WTC11 (cell line): ENCODE data around the gene DRAXIN. TPM values are rescaled to one million over a fixed set of nuclear protein-coding genes. Genes with fewer than 3 reads are reported as not detected.

Source experiments
- ATAC-seq: fragments of 200-7000 bp; cut with Tn5 transposase; 2 replicates; pipeline ENCODE4 v1.10.0; 2021; ENCODE audit warnings: mild to moderate bottlenecking, moderate library complexity
- CTCF ChIA-PET: fragments of 300-600 bp; sonication (Branson Sonifier 250); formaldehyde crosslinking; loops from one replicate; lab custom pipeline; 2021; ENCODE audit warnings: antibody characterized with exemption; lab: Charles Lee
- POLR2A ChIA-PET: fragments of 350-600 bp; sonication (Branson Sonifier 250); formaldehyde crosslinking; loops from one replicate; lab custom pipeline; 2021; ENCODE audit warnings: antibody characterized with exemption; lab: Charles Lee
- DNase-seq: peaks from one replicate; pipeline ENCODE4 v3.0.0; 2021; ENCODE audit warnings: low spot score
- H3K27ac Mint-ChIP-seq: 2 replicates; pipeline ENCODE4 v1.8.0; 2021; ENCODE audit warnings: mixed read lengths
- H3K27me3 Mint-ChIP-seq: 2 replicates; pipeline ENCODE4 v1.8.0; 2021; ENCODE audit warnings: low read depth, mild to moderate bottlenecking, moderate library complexity, mixed read lengths
- H3K36me3 Mint-ChIP-seq: 2 replicates; pipeline ENCODE4 v1.8.0; 2021; ENCODE audit warnings: mixed read lengths
- H3K4me1 Mint-ChIP-seq: 2 replicates; pipeline ENCODE4 v1.8.0; 2022; ENCODE audit warnings: mixed read lengths
- H3K4me3 Mint-ChIP-seq: 2 replicates; pipeline ENCODE4 v1.8.0; 2021; ENCODE audit warnings: mild to moderate bottlenecking, moderate library complexity, mixed read lengths
- H3K9me3 Mint-ChIP-seq: 2 replicates; pipeline ENCODE4 v1.8.0; 2021; ENCODE audit warnings: mixed read lengths
- JUN ChIP-seq: sonication (generic); formaldehyde crosslinking; IDR thresholded peaks from 2 replicates; pipeline ENCODE4 v1.8.0; 2023; ENCODE audit warnings: mild to moderate bottlenecking, missing genetic modification reagents
- MXD4 ChIP-seq: fragments of 250-450 bp; sonication (Bioruptor Pico); IDR thresholded peaks from 2 replicates; pipeline ENCODE4 v1.8.0; 2021; ENCODE audit warnings: mild to moderate bottlenecking, moderate library complexity, borderline replicate concordance
- SMAD4 ChIP-seq: sonication (generic); formaldehyde crosslinking; IDR thresholded peaks from 2 replicates; pipeline ENCODE4 v1.8.0; 2022; ENCODE audit warnings: mild to moderate bottlenecking, missing genetic modification reagents
- ZNF263 ChIP-seq: sonication (generic); formaldehyde crosslinking; IDR thresholded peaks from 2 replicates; pipeline ENCODE4 v1.8.1; 2022; ENCODE audit warnings: low read depth, mild to moderate bottlenecking, moderate library complexity, missing genetic modification reagents
- ZNF396 ChIP-seq: fragments of 250-450 bp; sonication (Bioruptor Pico); IDR thresholded peaks from 2 replicates; pipeline ENCODE4 v1.8.0; 2021; ENCODE audit warnings: mild to moderate bottlenecking, moderate library complexity, borderline replicate concordance
- total RNA-seq: library from RNA; stranded (reverse); gene quantifications from 3 replicates; pipeline ENCODE4 v1.2.3, GENCODE V29; 2021
- TF ChIP-seq, protein P1 (sequence below): fragments of 250-450 bp; sonication (Bioruptor Pico); IDR thresholded peaks from 2 replicates; pipeline ENCODE4 v1.8.0; 2021; ENCODE audit warnings: mild to moderate bottlenecking
- TF ChIP-seq, protein P2 (sequence below): sonication (generic); formaldehyde crosslinking; IDR thresholded peaks from 2 replicates; pipeline ENCODE4 v1.8.1; 2023; ENCODE audit warnings: mild to moderate bottlenecking, missing genetic modification reagents, moderate library complexity
- TF ChIP-seq, protein P3 (sequence below): sonication (generic); formaldehyde crosslinking; IDR thresholded peaks from 2 replicates; pipeline ENCODE4 v1.8.0; 2022; ENCODE audit warnings: missing genetic modification reagents
- TF ChIP-seq, protein P4 (sequence below): sonication (generic); formaldehyde crosslinking; IDR thresholded peaks from 2 replicates; pipeline ENCODE4 v1.8.1; 2023; ENCODE audit warnings: mild to moderate bottlenecking, missing genetic modification reagents
- TF ChIP-seq, protein P5 (sequence below): sonication (generic); formaldehyde crosslinking; IDR thresholded peaks from 2 replicates; pipeline ENCODE4 v1.8.0; 2022; ENCODE audit warnings: mild to moderate bottlenecking, missing genetic modification reagents

Gene DRAXIN
- total RNA-seq, 1 experiment from 2014 or later, result 12.0 TPM

DNA sequence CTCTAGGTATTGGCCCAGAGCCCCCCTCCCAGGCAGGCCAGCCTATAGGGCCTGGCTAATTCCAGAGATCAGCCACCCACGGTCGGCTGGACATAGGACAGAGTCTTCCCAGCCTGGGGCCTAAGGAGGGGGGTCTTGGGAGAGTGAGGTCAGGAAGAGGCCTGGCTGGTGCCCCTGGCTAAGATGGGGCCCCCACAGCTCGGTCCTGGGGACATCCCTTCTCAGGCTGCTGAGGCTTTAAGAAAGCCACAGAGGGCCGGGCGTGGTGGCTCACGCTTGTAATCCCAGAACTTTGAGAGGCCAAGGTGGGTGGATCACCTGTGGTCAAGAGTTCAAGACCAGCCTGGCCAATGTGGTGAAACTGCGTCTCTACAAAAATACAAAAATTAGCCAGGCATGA lies 73.0 kb downstream of the DRAXIN start (continued):
- TF ChIP-seq, protein P1, sequence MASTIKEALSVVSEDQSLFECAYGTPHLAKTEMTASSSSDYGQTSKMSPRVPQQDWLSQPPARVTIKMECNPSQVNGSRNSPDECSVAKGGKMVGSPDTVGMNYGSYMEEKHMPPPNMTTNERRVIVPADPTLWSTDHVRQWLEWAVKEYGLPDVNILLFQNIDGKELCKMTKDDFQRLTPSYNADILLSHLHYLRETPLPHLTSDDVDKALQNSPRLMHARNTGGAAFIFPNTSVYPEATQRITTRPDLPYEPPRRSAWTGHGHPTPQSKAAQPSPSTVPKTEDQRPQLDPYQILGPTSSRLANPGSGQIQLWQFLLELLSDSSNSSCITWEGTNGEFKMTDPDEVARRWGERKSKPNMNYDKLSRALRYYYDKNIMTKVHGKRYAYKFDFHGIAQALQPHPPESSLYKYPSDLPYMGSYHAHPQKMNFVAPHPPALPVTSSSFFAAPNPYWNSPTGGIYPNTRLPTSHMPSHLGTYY (CRISPR knock-in tag), result no peak
- no peak for TF ChIP-seq MXD4 (CRISPR knock-in tag)
- no peak for TF ChIP-seq SMAD4
- TF ChIP-seq, protein P2, sequence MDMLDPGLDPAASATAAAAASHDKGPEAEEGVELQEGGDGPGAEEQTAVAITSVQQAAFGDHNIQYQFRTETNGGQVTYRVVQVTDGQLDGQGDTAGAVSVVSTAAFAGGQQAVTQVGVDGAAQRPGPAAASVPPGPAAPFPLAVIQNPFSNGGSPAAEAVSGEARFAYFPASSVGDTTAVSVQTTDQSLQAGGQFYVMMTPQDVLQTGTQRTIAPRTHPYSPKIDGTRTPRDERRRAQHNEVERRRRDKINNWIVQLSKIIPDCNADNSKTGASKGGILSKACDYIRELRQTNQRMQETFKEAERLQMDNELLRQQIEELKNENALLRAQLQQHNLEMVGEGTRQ (CRISPR knock-in tag), result no peak
- TF ChIP-seq, protein P3, sequence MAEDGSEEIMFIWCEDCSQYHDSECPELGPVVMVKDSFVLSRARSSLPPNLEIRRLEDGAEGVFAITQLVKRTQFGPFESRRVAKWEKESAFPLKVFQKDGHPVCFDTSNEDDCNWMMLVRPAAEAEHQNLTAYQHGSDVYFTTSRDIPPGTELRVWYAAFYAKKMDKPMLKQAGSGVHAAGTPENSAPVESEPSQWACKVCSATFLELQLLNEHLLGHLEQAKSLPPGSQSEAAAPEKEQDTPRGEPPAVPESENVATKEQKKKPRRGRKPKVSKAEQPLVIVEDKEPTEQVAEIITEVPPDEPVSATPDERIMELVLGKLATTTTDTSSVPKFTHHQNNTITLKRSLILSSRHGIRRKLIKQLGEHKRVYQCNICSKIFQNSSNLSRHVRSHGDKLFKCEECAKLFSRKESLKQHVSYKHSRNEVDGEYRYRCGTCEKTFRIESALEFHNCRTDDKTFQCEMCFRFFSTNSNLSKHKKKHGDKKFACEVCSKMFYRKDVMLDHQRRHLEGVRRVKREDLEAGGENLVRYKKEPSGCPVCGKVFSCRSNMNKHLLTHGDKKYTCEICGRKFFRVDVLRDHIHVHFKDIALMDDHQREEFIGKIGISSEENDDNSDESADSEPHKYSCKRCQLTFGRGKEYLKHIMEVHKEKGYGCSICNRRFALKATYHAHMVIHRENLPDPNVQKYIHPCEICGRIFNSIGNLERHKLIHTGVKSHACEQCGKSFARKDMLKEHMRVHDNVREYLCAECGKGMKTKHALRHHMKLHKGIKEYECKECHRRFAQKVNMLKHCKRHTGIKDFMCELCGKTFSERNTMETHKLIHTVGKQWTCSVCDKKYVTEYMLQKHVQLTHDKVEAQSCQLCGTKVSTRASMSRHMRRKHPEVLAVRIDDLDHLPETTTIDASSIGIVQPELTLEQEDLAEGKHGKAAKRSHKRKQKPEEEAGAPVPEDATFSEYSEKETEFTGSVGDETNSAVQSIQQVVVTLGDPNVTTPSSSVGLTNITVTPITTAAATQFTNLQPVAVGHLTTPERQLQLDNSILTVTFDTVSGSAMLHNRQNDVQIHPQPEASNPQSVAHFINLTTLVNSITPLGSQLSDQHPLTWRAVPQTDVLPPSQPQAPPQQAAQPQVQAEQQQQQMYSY (CRISPR knock-in tag), result no peak
- no peak for TF ChIP-seq ZNF263 (CRISPR knock-in tag)

DNA sequence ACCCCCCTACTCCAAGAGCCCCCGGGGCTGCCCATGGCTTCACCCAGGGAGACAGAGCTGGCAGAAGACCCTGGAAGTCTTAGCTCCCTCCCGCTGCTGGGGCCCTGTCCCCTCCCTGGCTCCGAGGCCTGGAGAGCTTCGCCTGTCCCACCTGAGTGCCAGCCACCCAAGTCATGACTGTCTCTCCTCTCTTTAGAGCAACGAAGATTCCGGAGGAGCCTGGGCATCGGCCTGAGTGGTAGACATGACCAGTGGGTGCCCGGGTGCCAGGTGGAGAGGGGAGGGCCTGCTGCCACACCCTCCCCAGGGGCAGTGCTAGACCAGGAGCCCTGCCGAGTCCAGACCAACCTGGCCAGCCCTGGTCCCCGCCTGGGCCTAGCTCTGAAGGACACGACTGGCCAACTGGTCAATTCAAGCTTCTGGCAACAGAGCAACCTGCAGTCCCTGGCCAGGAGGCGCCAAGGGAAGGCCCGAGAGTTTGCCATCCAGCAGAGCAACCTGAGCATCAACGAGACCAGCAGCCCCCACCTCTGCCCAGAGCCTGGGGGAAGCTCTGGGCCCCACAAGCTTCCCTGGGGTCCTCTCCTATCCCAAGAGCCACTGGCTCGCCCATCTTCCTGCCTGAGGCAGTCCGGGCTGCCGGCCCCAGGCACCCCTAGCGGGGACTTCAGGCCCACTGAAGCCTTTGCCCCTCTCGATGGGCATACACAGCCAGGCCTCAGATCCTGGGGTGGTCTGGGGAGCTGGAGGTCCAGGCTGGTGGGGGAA lies 74.3 kb downstream of the DRAXIN start:
- CTCF ChIA-PET, result interaction anchor here (0.7 to 7.1 kb wide), 7 partner anchors 9 to 402 kb away, joined by 3 to 41 read pairs (median 4); partner anchors contain the start of genes FBXO2 and FBXO44
- no peak for DNase-seq
- Mint-ChIP-seq H3K4me1 (peaks cover 10% of the 10 kb centered on the region), H3K27ac (no peak overlapping the region), H3K9me3 (no peaks in the 10 kb centered on the region), H3K27me3 (peaks cover 28% of the 10 kb centered on the region), H3K36me3 (no peaks in the 10 kb centered on the region), H3K4me3 (no peak overlapping the region)
- ATAC-seq, result no peak
- POLR2A ChIA-PET, result no interaction called here
- TF ChIP-seq, protein P4, sequence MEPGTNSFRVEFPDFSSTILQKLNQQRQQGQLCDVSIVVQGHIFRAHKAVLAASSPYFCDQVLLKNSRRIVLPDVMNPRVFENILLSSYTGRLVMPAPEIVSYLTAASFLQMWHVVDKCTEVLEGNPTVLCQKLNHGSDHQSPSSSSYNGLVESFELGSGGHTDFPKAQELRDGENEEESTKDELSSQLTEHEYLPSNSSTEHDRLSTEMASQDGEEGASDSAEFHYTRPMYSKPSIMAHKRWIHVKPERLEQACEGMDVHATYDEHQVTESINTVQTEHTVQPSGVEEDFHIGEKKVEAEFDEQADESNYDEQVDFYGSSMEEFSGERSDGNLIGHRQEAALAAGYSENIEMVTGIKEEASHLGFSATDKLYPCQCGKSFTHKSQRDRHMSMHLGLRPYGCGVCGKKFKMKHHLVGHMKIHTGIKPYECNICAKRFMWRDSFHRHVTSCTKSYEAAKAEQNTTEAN (CRISPR knock-in tag), result no peak
- TF ChIP-seq MXD4 (CRISPR knock-in tag) (no peak), JUN (CRISPR knock-in tag) (no peak)

DNA sequence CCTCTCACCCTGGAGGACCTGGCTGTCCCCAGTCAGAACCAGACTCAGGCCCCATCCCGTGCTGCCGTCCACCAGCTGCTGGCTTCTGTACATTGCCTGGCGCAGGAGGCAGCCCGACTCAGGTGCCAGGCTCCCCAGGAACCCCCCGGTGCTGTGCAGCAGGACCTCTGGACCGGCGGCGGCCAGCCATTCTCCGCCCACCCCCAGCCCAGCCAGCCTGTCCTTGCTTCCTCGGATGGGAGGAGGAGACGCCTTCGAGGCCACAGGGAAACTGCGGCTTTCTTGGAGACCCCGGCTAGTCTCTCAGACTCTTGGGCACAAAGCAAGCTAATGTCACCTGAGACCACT lies 74.9 kb downstream of the DRAXIN start:
- TF ChIP-seq, protein P5, sequence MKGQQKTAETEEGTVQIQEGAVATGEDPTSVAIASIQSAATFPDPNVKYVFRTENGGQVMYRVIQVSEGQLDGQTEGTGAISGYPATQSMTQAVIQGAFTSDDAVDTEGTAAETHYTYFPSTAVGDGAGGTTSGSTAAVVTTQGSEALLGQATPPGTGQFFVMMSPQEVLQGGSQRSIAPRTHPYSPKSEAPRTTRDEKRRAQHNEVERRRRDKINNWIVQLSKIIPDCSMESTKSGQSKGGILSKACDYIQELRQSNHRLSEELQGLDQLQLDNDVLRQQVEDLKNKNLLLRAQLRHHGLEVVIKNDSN, result no peak
- TF ChIP-seq ZNF396 (CRISPR knock-in tag), result no peak
- ChIA-PET POLR2A (no interaction called here), CTCF (interaction anchor here (1.1 to 7.1 kb wide), 4 partner anchors 10 to 121 kb away, joined by 3 to 41 read pairs (median 6); partner anchors contain the start of genes FBXO2 and FBXO44)
- Mint-ChIP-seq H3K27me3 (peaks cover 23% of the 10 kb centered on the region), H3K27ac (no peak overlapping the region), H3K4me1 (peaks cover 10% of the 10 kb centered on the region), H3K9me3 (no peaks in the 10 kb centered on the region), H3K36me3 (no peaks in the 10 kb centered on the region), H3K4me3 (no peak overlapping the region)
- ATAC-seq (no peak), DNase-seq (no peak)
